ENCODE data around the gene EFNA2. TPM values are rescaled to one million over a fixed set of nuclear protein-coding genes. Genes with fewer than 3 reads are reported as not detected.

Gene EFNA2
- not detected for total RNA-seq

- no peak for TF ChIP-seq CTCF (IDR thresholded peaks at IDR 0.05; ENCODE audit: low read depth)
Observed at GRCh38 chr19:1285737-1286360, at the start of gene EFNA2. Gene EFNA2, plus strand, starts transcription at chr19:1285873. Its CDS starts 296 bp downstream, at chr19:1286169.

- TF ChIP-seq CTCF (IDR thresholded peaks at IDR 0.05; ENCODE audit: low read depth), result no peak
Observed at GRCh38 chr19:1236576-1236975, 49.1 kb upstream of the EFNA2 start.

- TF ChIP-seq CTCF (IDR thresholded peaks at IDR 0.05; ENCODE audit: low read depth), result no peak
Observed at GRCh38 chr19:1237027-1237659, 48.5 kb upstream of the EFNA2 start.

- TF ChIP-seq CTCF (IDR thresholded peaks at IDR 0.05; ENCODE audit: low read depth), result no peak
Observed at GRCh38 chr19:1237754-1238368, 47.8 kb upstream of the EFNA2 start, which contains the start of gene CBARP. Gene CBARP, minus strand, starts transcription at chr19:1238005. Its CDS starts 1,905 bp downstream, at chr19:1236100.

GRCh38 chr19:1238369-1239303 is 47.0 kb upstream of the EFNA2 start:
- TF ChIP-seq CTCF (IDR thresholded peaks at IDR 0.05; ENCODE audit: low read depth), result no peak

- no peak for TF ChIP-seq CTCF (IDR thresholded peaks at IDR 0.05; ENCODE audit: low read depth)
Observed at GRCh38 chr19:1239420-1239795, 46.3 kb upstream of the EFNA2 start.
